IMR-90 (cell line): ENCODE data around the gene WNT7B. TPM values are rescaled to one million over a fixed set of nuclear protein-coding genes. Genes with fewer than 3 reads are reported as not detected.
A peak's percentile ranks its signal among the peaks of the same experiment; 100 is the strongest.

Experiments used
- ATAC-seq: fragments of 200-7000 bp; cut with Tn5 transposase; 2 replicates; pipeline ENCODE4 v1.9.1; 2020; ENCODE audit warnings: low read depth, mild to moderate bottlenecking, moderate library complexity
- BruUV-seq: library from RNA; stranded (reverse); fragments of 400-500 nt; replicated peaks from 2 replicates; lab custom pipeline; 2021; lab: Mats Ljungman, UMichigan
- CTCF ChIA-PET: fragments of 300-600 bp; formaldehyde crosslinking; extraction: SDS; loops from one replicate; lab custom pipeline; 2021; ENCODE audit warnings: antibody characterized with exemption; lab: Yijun Ruan, JAX
- POLR2A ChIA-PET: fragments of 300-600 bp; sonication (Branson Sonifier 250); formaldehyde crosslinking; loops from one replicate; lab custom pipeline; 2022; ENCODE audit warnings: antibody characterized with exemption; ENCODE audit not compliant: unreplicated experiment; lab: Charles Lee
- DNase-seq: peaks from one replicate; pipeline ENCODE4 v3.0.0; 2013
- H2AFZ ChIP-seq: replicated peaks from 2 replicates; pipeline ENCODE3; 2013; ENCODE audit warnings: low read length, mild to moderate bottlenecking; ENCODE audit not compliant: poor library complexity
- H2AK5ac ChIP-seq: 2 replicates; pipeline ENCODE4 v1.6.1; 2013; ENCODE audit warnings: low read depth, low read length, inconsistent platforms
- H2AK9ac ChIP-seq: replicated peaks from 2 replicates; pipeline ENCODE3; 2013; ENCODE audit warnings: mild to moderate bottlenecking, low read depth, low read length, moderate library complexity; ENCODE audit not compliant: poor library complexity
- H2BK120ac ChIP-seq: 2 replicates; pipeline ENCODE4 v1.6.1; 2013; ENCODE audit warnings: low read depth, low read length, inconsistent platforms
- H2BK15ac ChIP-seq: 3 replicates; pipeline ENCODE4 v1.6.1; 2013; ENCODE audit warnings: low read depth, low read length, inconsistent platforms
- H2BK20ac ChIP-seq: 2 replicates; pipeline ENCODE4 v1.6.1; 2013; ENCODE audit warnings: low read depth, mild to moderate bottlenecking, inconsistent platforms, low read length, moderate library complexity
- H2BK5ac ChIP-seq: 2 replicates; pipeline ENCODE4 v1.6.1; 2013; ENCODE audit warnings: mild to moderate bottlenecking, low read depth, low read length, inconsistent platforms; ENCODE audit not compliant: poor library complexity, severe bottlenecking
- H3K14ac ChIP-seq: replicated peaks from 2 replicates; pipeline ENCODE4 v1.6.1; 2013; ENCODE audit warnings: low read depth, low read length, inconsistent platforms
- H3K18ac ChIP-seq: 2 replicates; pipeline ENCODE4 v1.6.1; 2013; ENCODE audit warnings: low read depth, low read length, control low read depth
- H3K23ac ChIP-seq: 2 replicates; pipeline ENCODE4 v1.6.1; 2013; ENCODE audit warnings: low read depth, low read length, inconsistent platforms
- H3K27ac ChIP-seq: 2 replicates; pipeline ENCODE4 v1.5.1; 2013; ENCODE audit warnings: mild to moderate bottlenecking, control low read depth, low read length; ENCODE audit not compliant: insufficient read depth
- H3K27me3 ChIP-seq: 2 replicates; pipeline ENCODE4 v1.6.1; 2013; ENCODE audit warnings: low read length; ENCODE audit not compliant: control insufficient read depth, insufficient read depth
- H3K36me3 ChIP-seq: 2 replicates; pipeline ENCODE4 v1.6.1; 2013; ENCODE audit warnings: low read length, mixed read lengths; ENCODE audit not compliant: control insufficient read depth, insufficient read depth
- H3K4ac ChIP-seq: 2 replicates; pipeline ENCODE4 v1.6.1; 2013; ENCODE audit warnings: low read depth, low read length, inconsistent platforms
- H3K4me1 ChIP-seq: 2 replicates; pipeline ENCODE4 v1.6.1; 2013; ENCODE audit warnings: low read length, mixed read lengths; ENCODE audit not compliant: control insufficient read depth, insufficient read depth
- H3K4me2 ChIP-seq: 2 replicates; pipeline ENCODE4 v1.6.1; 2013; ENCODE audit warnings: low read depth, mild to moderate bottlenecking, control low read depth, low read length, moderate library complexity
- H3K4me3 ChIP-seq: 2 replicates; pipeline ENCODE4 v1.5.1; 2013; ENCODE audit warnings: low read depth, mild to moderate bottlenecking, control low read depth, low read length, moderate library complexity; ENCODE audit not compliant: insufficient read depth
- H3K56ac ChIP-seq: 2 replicates; pipeline ENCODE4 v1.6.1; 2013; ENCODE audit warnings: low read length, inconsistent platforms; ENCODE audit not compliant: insufficient read depth; ENCODE audit errors: extremely low read depth
- H3K79me1 ChIP-seq, 2 experiments: 2 replicates each; pipeline ENCODE4 v1.6.1; 2013; ENCODE audit warnings: low read length in 2 of 2, inconsistent platforms in 1 of 2, low read depth in 1 of 2
- H3K9ac ChIP-seq: 2 replicates; pipeline ENCODE4 v1.6.1; 2013; ENCODE audit warnings: low read depth, low read length, control low read depth
- H3K9me1 ChIP-seq: 2 replicates; pipeline ENCODE4 v1.6.1; 2013; ENCODE audit warnings: low read length, inconsistent platforms; ENCODE audit not compliant: insufficient read depth
- H3K9me3 ChIP-seq: 2 replicates; pipeline ENCODE4 v1.6.1; 2013; ENCODE audit warnings: low read length; ENCODE audit not compliant: control insufficient read depth, insufficient read depth
- H4K20me1 ChIP-seq: 2 replicates; pipeline ENCODE4 v1.6.1; 2013; ENCODE audit warnings: low read length, inconsistent platforms; ENCODE audit not compliant: insufficient read depth
- H4K5ac ChIP-seq: 2 replicates; pipeline ENCODE4 v1.6.1; 2013; ENCODE audit warnings: mild to moderate bottlenecking, low read depth, low read length, control low read depth
- H4K8ac ChIP-seq, 2 experiments: 2 replicates each; pipeline ENCODE4 v1.6.1; 2013; ENCODE audit warnings: low read depth in 2 of 2, low read length in 2 of 2, control low read depth in 1 of 2, inconsistent platforms in 1 of 2
- H4K91ac ChIP-seq: 2 replicates; pipeline ENCODE4 v1.6.1; 2013; ENCODE audit warnings: low read depth, low read length, inconsistent platforms; ENCODE audit not compliant: insufficient read depth
- NFE2L2 ChIP-seq: fragments of 150-350 bp; IDR thresholded peaks from 2 replicates; pipeline ENCODE4 v1.6.1; 2016; ENCODE audit warnings: low read depth, mild to moderate bottlenecking, low read length
- WGBS, 2 experiments: methylation state at CpG; one replicate each; pipeline versions ENCODE4 v1.1.5 to v1.1.7; 2013; ENCODE audit warnings: missing lambda C conversion rate in 2 of 2; ENCODE audit not compliant: insufficient read length in 1 of 2; ENCODE audit errors: extremely low coverage in 2 of 2; 5-methylcytosine and 5-hydroxymethylcytosine counted together
- dilution Hi-C: fragments of 300-500 bp; cut with HindIII; formaldehyde crosslinking; loops from one replicate; pipeline ENCODE4 v1.14.3; 2018; ENCODE audit warnings: low sequenced_read_pairs; ENCODE audit not compliant: unreplicated experiment
- in situ Hi-C: fragments of 300-500 bp; cut with MboI; formaldehyde crosslinking; loops from 3 replicates; pipeline ENCODE4 v1.14.3; 2019; ENCODE audit warnings: low sequenced_read_pairs, inconsistent platforms, mixed read lengths
- intact Hi-C: fragments of 100-400 bp; cut with micrococcal nuclease; formaldehyde crosslinking; loops from 2 replicates; pipeline ENCODE4 v1.10.0; 2022
- polyA plus RNA-seq, 3 experiments: library from polyadenylated mRNA; depleted of rRNA; stranded (reverse); fragments of >200 nt; gene quantifications; 2 replicates each; pipeline ENCODE4 v1.2.3, GENCODE V29; 2012; ENCODE audit warnings: low replicate concordance in 1 of 3
- total RNA-seq: library from RNA; depleted of rRNA; stranded (reverse); fragments of >200 nt; gene quantifications from 2 replicates; pipeline ENCODE4 v1.2.3, GENCODE V29; 2012
- TF ChIP-seq, protein P1 (sequence below): fragments of 150-350 bp; IDR thresholded peaks from 2 replicates; pipeline ENCODE4 v1.6.1; 2017; ENCODE audit warnings: mild to moderate bottlenecking, antibody characterized with exemption, low read length, low read depth

WNT7B gene
- total and polyA plus RNA-seq, 2 of the 4 experiments (the other 2 are of a cell fraction) = under 0.01 to 0.15 TPM

- Histone ChIP-seq H3K56ac (no peak overlapping the region), H2BK120ac (peak overlapping the region; percentile 53), H3K27ac (peak overlapping the region; percentile 12), H4K5ac (peak overlapping the region; percentile 68), H3K4me2 (peak overlapping the region; percentile 26; the same call in 1 of the 2 replicates), H2BK20ac (peak overlapping the region; percentile 62), H4K20me1 (no peaks in the 10 kb centered on the region), H3K14ac (peak overlapping the region; percentile 57), H4K8ac (peak overlapping the region; percentile 74 to 90; a peak in 3 of 4 replicates), H3K9me3 (peaks cover 5% of the 10 kb centered on the region), H3K4me1 (peaks cover 16% of the 10 kb centered on the region), H3K9me1 (no peaks in the 10 kb centered on the region), H3K4me3 (no peak overlapping the region), H2BK5ac (peak overlapping the region; percentile 28), H2AK5ac (peak overlapping the region; percentile 54), H4K91ac (peak overlapping the region; percentile 88), H2BK15ac (peak overlapping the region; percentile 2; the same call in 1 of the 3 replicates), H3K18ac (peak overlapping the region; percentile 37), H3K27me3 (no peaks in the 10 kb centered on the region), H3K9ac (peak overlapping the region; percentile 4; the same call in 1 of the 2 replicates), H3K23ac (no peak overlapping the region; the same call in 1 of the 2 replicates), H3K36me3 (no peaks in the 10 kb centered on the region), H2AK9ac (peak overlapping the region; percentile 90), H3K4ac (peak overlapping the region; percentile 85), H3K79me1 (peaks cover 7 to 12% of the 10 kb centered on the region in 2 experiments; a peak in 2 of 4 replicates), H2AFZ (peak overlapping the region; percentile 97)
- CTCF ChIA-PET = interaction anchor here (1.1 to 1.7 kb wide), 2 partner anchors 24 to 104 kb away, joined by 3 to 6 read pairs; no protein-coding TSS in a partner anchor
- WGBS, 2 experiments = no CpG with 5 or more reads among the region's 11 CpGs
- BruUV-seq = no TSS peak
- dilution Hi-C loops (no loop called here), in situ Hi-C loops (no loop called here), intact Hi-C loops (loop anchor here (1.0 to 2.0 kb wide), 2 partner anchors 56 to 60 kb away; no protein-coding TSS in a partner anchor)
- TF ChIP-seq, protein P1, sequence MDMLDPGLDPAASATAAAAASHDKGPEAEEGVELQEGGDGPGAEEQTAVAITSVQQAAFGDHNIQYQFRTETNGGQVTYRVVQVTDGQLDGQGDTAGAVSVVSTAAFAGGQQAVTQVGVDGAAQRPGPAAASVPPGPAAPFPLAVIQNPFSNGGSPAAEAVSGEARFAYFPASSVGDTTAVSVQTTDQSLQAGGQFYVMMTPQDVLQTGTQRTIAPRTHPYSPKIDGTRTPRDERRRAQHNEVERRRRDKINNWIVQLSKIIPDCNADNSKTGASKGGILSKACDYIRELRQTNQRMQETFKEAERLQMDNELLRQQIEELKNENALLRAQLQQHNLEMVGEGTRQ = no peak
- TF ChIP-seq NFE2L2 = no peak
- no peak for DNase-seq
- no peak for ATAC-seq
- POLR2A ChIA-PET = interaction anchor here (0.6 to 0.9 kb wide), 2 partner anchors 13 to 360 kb away, joined by 3 to 22 read pairs; no protein-coding TSS in a partner anchor
Measured at GRCh38 chr22:46012881-46013281, 35.9 kb upstream of the WNT7B start.
